HG02973 (cell line): Measurements from ENCODE around the gene KCNJ18.
"Not testable (repeated sequence)": the region's sequence is repeated elsewhere in the genome, so short reads cannot be mapped to it uniquely, and the experiment has no call there.

Experiments
- ATAC-seq: cut with Tn5 transposase; IDR thresholded peaks from one replicate; pipeline ENCODE4 v1.9.1; 2021; ENCODE audit warnings: moderate library complexity; ENCODE audit not compliant: unreplicated experiment

The KCNJ18 gene

GRCh38 chr17:21670361-21671155 is 21.8 kb upstream of the KCNJ18 start:
- ATAC-seq = not testable (repeated sequence)

- not testable (repeated sequence) for ATAC-seq
Observed at GRCh38 chr17:21671437-21671836, 20.9 kb upstream of the KCNJ18 start.

- ATAC-seq = not testable (repeated sequence)
Observed at GRCh38 chr17:21671871-21672270, 20.5 kb upstream of the KCNJ18 start.

- ATAC-seq = not testable (repeated sequence)
Observed at GRCh38 chr17:21673451-21674241, 18.7 kb upstream of the KCNJ18 start.

GRCh38 chr17:21674242-21674731 is 18.0 kb upstream of the KCNJ18 start:
- no peak for ATAC-seq

- not testable (repeated sequence) for ATAC-seq
Observed at GRCh38 chr17:21674891-21675738, 17.2 kb upstream of the KCNJ18 start.

- ATAC-seq = not testable (repeated sequence)
Observed at GRCh38 chr17:21675739-21676130, 16.6 kb upstream of the KCNJ18 start.

- ATAC-seq = no peak
Observed at GRCh38 chr17:21676281-21677111, 15.8 kb upstream of the KCNJ18 start.

- ATAC-seq = no peak
Observed at GRCh38 chr17:21677126-21677910, 15.0 kb upstream of the KCNJ18 start.

- ATAC-seq = no peak
Observed at GRCh38 chr17:21677911-21678310, 14.4 kb upstream of the KCNJ18 start.

GRCh38 chr17:21678393-21679081 is 13.8 kb upstream of the KCNJ18 start:
- no peak for ATAC-seq

- ATAC-seq = no peak
Observed at GRCh38 chr17:21679256-21680146, 12.8 kb upstream of the KCNJ18 start.

- ATAC-seq = no peak
Observed at GRCh38 chr17:21680366-21680765, 12.0 kb upstream of the KCNJ18 start.

GRCh38 chr17:21680850-21681351 is 11.4 kb upstream of the KCNJ18 start:
- ATAC-seq = not testable (repeated sequence)

- ATAC-seq = not testable (repeated sequence)
Observed at GRCh38 chr17:21681576-21681975, 10.7 kb upstream of the KCNJ18 start.

- not testable (repeated sequence) for ATAC-seq
Observed at GRCh38 chr17:21682130-21682529, 10.2 kb upstream of the KCNJ18 start.

- not testable (repeated sequence) for ATAC-seq
Observed at GRCh38 chr17:21683142-21683712, 9.1 kb upstream of the KCNJ18 start.
